GM19468 (cell line): ENCODE measurements around the gene RIPK3.
"Not testable (repeated sequence)": the region's sequence is repeated elsewhere in the genome, so short reads cannot be mapped to it uniquely, and the experiment has no call there.

ENCODE experiments used
- ATAC-seq: cut with Tn5 transposase; IDR thresholded peaks from one replicate; pipeline ENCODE4 v1.9.1; 2021; ENCODE audit warnings: mild to moderate bottlenecking, moderate library complexity, moderate number of reproducible peaks; ENCODE audit not compliant: unreplicated experiment; ENCODE audit errors: extremely low read depth

The RIPK3 gene

GRCh38 chr14:24369907-24370687, 30.3 kb upstream of the RIPK3 start:
- no peak for ATAC-seq

GRCh38 chr14:24369463-24369862, 29.7 kb upstream of the RIPK3 start:
- no peak for ATAC-seq

GRCh38 chr14:24368562-24369252, 28.9 kb upstream of the RIPK3 start:
- no peak for ATAC-seq

GRCh38 chr14:24368212-24368561, 28.4 kb upstream of the RIPK3 start:
- no peak for ATAC-seq

GRCh38 chr14:24367514-24368211, 27.9 kb upstream of the RIPK3 start, which contains the start of gene NFATC4:
NFATC4 (plus strand) TSS chr14:24368184; CDS start chr14:24368341, 157 bp downstream.
- no peak for ATAC-seq

GRCh38 chr14:24366721-24367513, 27.1 kb upstream of the RIPK3 start:
- ATAC-seq, result peak; percentile 28

- ATAC-seq, result no peak
These were observed 26.6 kb upstream of the RIPK3 start for GRCh38 chr14:24366413-24366720.

GRCh38 chr14:24365600-24366412, 26.0 kb upstream of the RIPK3 start:
- peak; percentile 49 for ATAC-seq

GRCh38 chr14:24364841-24365240, 25.1 kb upstream of the RIPK3 start:
- no peak for ATAC-seq

- ATAC-seq, result no peak
These were observed 23.6 kb upstream of the RIPK3 start for GRCh38 chr14:24363401-24363800.

GRCh38 chr14:24362241-24362960, 22.6 kb upstream of the RIPK3 start:
- ATAC-seq, result no peak

GRCh38 chr14:24361326-24361725, 21.5 kb upstream of the RIPK3 start:
- ATAC-seq, result no peak

GRCh38 chr14:24360281-24360680, 20.5 kb upstream of the RIPK3 start:
- ATAC-seq, result no peak

GRCh38 chr14:24356208-24356607, 16.4 kb upstream of the RIPK3 start:
- no peak for ATAC-seq

- no peak for ATAC-seq
These were observed 15.2 kb upstream of the RIPK3 start for GRCh38 chr14:24355009-24355408.

GRCh38 chr14:24354482-24354825, 14.7 kb upstream of the RIPK3 start:
- ATAC-seq, result not testable (repeated sequence)

GRCh38 chr14:24353559-24354481, 14.0 kb upstream of the RIPK3 start:
- ATAC-seq, result no peak

- no peak for ATAC-seq
These were observed 11.7 kb upstream of the RIPK3 start for GRCh38 chr14:24351517-24351916.
